GM21619 (cell line): Measurements from ENCODE around the gene APOH.

Experiments
- ATAC-seq: cut with Tn5 transposase; IDR thresholded peaks from one replicate; pipeline ENCODE4 v1.9.1; 2021; ENCODE audit not compliant: unreplicated experiment

Gene APOH

GRCh38 chr17:66198242-66198641 lies 31.0 kb downstream of the APOH start:
- no peak for ATAC-seq

GRCh38 chr17:66192378-66192687 lies 36.9 kb downstream of the APOH start:
- no peak for ATAC-seq

GRCh38 chr17:66191593-66192377 lies 37.4 kb downstream of the APOH start, which contains the start of gene CEP112:
CEP112 (minus strand) TSS chr17:66192133.
- ATAC-seq = peak; percentile 48

GRCh38 chr17:66190738-66191592 lies 38.2 kb downstream of the APOH start:
- no peak for ATAC-seq

GRCh38 chr17:66187718-66188117 lies 41.5 kb downstream of the APOH start:
- ATAC-seq = no peak

- no peak for ATAC-seq
These were observed 43.4 kb downstream of the APOH start for GRCh38 chr17:66185862-66186261.

GRCh38 chr17:66184392-66184791 lies 44.8 kb downstream of the APOH start:
- no peak for ATAC-seq

GRCh38 chr17:66183529-66183928 lies 45.7 kb downstream of the APOH start:
- ATAC-seq = no peak

GRCh38 chr17:66178642-66179041 lies 50.6 kb downstream of the APOH start:
- ATAC-seq = no peak

- no peak for ATAC-seq
These were observed 52.2 kb downstream of the APOH start for GRCh38 chr17:66177048-66177447.

- ATAC-seq = no peak
These were observed 53.3 kb downstream of the APOH start for GRCh38 chr17:66175892-66176291.

- no peak for ATAC-seq
These were observed 56.5 kb downstream of the APOH start for GRCh38 chr17:66172691-66173223.

GRCh38 chr17:66172144-66172543 lies 57.1 kb downstream of the APOH start:
- no peak for ATAC-seq

GRCh38 chr17:66171692-66172091 lies 57.5 kb downstream of the APOH start:
- ATAC-seq = no peak

GRCh38 chr17:66171172-66171571 lies 58.0 kb downstream of the APOH start:
- no peak for ATAC-seq

- no peak for ATAC-seq
These were observed 59.4 kb downstream of the APOH start for GRCh38 chr17:66169839-66170238.

GRCh38 chr17:66167189-66167815 lies 61.9 kb downstream of the APOH start:
- no peak for ATAC-seq

- no peak for ATAC-seq
These were observed 63.6 kb downstream of the APOH start for GRCh38 chr17:66165537-66166123.
